Ramos (cell line): ENCODE results near the gene SND1.

Experiments
- in situ Hi-C: fragments of 300-500 bp; cut with MboI; formaldehyde crosslinking; loops from one replicate; pipeline ENCODE4 v1.14.3; 2022; ENCODE audit warnings: low sequenced_read_pairs; ENCODE audit not compliant: unreplicated experiment

SND1 gene

DNA sequence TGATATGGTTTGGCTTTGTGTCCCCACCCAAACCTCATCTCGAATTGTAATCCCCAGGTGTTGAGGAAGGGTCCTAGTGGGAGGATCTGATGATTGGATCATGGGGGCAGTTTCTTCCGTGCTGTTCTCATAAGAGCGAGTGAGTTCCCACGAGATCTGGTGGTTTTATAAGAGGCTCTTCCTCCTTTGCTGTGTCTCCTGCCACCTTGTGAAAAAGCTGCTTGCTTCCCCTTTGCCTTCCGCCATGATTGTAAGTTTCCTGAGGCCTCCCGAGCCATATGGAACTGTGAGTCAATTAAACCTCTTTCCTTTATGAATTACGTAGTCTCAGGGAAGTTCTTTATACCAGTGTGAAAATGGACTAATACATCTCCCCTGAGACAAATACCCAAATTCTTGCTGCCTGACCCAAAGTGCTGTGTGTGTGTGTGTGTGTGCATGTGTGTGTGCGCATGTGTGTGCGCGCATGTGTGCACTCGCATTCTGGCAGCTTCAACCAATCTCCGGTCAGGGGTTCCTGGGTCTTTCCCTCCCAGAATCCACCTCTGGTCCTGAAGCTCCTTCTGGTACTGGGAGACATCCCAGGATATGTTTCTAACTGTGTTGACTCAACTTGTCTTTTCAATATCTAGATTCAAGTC is 477.4 kb downstream of the SND1 start:
- in situ Hi-C loops, result no loop called here

DNA sequence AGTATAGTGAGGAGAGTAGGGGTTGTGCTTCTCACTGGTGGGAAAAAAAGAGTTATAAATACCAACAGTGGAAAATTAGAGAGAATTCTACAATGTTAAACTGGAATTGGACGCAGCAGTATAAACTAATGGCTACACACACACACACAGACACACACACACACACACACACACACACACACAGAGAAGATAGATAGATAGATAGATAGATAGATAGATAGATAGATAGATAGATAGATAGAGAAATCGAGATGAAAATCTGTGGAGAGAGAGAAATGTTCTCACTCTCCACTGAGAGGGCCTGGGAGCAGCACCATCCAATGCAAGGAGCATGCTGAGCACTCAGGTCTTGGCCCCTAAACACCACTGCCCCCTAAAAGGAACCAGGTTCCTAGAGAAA is 479.1 kb downstream of the SND1 start:
- in situ Hi-C loops, result no loop called here

DNA sequence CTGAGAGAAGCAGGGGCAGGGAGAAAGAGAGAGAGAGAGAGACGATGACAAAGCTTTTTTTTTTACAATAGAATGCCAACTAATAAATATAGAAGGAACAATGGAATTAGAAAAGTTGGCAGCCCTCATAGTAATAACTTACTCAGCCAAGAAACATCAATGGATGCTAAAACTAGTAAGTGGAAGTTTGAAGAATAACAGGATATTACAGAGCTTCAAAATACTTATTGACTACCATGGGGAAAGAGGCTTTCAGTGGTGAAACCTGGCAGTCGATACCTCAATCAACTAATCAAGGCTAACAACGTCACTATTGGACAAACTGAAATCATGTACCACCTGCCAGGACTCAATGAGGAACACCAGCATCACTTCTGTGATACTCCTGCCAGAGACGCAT is 479.7 kb downstream of the SND1 start:
- in situ Hi-C loops, result no loop called here

DNA sequence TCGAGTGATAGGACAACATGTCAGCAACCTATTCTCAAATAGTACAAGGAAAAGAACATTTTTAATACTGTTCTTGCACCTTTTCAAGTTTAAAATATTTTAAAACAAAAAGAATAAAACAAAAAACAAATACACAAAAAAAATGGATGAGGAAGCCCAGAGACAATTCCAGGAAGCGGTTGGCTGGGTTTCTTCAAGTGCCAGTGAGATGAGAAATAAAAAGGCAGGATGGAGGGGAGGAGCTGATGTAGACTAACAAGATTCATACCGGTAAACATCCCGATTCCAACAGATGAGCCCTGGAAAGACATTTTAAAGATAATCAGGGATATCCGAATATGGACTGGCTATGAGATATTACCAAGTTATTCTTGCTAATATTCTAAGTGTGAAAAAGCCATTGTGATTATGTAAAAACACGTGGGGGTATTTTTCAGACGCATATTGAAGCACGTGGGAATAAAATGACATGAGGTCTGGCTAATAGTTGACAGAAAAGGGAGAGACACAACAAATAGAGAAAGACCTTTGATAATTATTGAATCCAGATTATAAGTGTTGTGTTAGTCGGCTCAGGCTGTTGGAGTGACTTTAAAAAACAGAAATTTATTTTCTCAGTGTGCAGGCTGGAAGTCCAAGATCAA is 480.6 kb downstream of the SND1 start:
- in situ Hi-C loops, result no loop called here

DNA sequence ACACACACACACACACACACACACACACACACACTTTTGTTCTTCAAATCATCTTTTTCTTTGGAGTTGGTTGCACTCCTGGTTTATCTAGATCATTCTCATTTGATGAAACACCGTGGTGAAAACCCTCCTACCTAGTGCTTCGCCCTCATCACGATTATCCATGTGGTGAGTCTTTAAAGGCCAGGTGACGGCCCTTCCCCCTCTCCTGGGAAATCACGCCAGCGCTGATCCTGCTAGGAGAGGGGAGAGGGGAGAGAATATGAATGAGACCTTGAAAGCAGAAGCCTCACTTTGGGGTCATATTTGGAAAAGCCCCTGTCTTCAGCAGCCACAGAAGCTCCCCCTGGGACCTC is 483.1 kb downstream of the SND1 start:
- in situ Hi-C loops, result no loop called here

DNA sequence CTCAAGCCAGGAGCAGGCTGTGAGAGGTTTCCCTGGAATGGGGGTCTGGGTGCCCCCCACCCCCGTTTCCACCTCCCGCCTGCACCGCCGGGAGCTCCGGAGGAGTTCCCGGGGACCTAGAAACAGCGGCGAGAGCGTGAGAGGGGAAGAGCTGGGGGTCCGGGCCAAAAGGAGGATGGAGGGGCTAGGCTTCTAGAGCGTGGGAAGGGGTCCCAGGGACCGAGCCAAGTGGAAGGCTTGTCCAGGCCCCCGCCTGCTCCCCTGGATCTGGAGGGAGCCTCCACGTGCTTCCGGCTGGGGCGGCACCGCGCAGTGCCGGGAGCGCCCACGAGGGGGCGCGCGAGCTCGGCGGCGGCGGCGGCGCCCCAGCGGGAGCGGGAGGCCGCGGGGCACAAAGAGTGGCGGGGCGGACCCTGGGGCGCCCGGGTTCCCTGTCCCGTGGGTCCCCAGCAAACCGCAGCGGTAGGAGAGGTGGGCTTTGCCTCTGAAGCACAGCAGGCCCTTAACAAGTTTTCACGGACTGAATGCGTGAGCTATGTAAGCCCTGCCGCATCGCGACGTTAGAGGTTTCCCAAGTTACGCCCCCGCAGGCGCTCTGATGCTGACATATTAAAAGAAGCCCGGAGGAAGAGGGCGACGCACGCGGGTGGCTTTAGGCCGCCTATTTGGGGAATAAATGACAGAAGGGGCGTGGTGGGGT is 483.7 kb downstream of the SND1 start:
- in situ Hi-C loops, result no loop called here

DNA sequence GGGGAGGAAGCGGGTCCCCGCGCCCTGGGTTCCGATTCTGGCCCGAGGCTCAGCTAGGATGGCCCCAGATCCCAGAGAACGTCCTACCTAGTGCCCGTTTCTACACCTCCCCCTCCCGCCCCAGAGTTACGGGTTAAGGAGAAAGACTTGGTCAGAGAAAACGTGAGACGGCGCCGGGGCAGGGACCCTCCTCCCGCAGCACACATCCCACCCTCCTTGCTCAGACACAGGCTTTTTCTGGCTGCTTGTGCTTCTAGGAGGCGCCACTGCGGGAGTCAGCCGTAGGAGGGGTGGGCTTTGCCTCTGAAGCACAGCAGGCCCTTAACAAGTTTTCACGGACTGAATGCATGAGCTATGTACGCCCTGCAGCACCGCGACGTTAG is 484.2 kb downstream of the SND1 start:
- in situ Hi-C loops, result no loop called here

DNA sequence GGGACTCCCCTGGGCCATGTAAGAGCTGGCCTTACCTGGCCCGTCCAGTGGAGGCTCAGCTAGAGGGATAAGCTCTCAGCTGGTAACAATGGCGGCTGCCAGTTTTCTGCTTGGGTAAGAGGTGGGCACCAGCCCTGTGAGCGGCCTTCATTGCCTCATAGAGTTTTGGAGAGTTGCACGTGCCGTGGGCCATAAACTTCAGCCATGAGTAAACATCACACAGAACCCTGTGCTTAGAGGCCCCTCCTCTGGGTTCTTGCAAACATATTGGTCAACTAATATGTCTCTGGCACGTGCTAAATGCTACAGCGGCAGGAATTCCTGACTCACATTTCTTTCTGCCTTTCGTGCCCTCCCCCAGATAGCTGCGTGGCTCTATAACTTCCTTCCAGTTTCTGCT is 485.2 kb downstream of the SND1 start:
- in situ Hi-C loops, result no loop called here

DNA sequence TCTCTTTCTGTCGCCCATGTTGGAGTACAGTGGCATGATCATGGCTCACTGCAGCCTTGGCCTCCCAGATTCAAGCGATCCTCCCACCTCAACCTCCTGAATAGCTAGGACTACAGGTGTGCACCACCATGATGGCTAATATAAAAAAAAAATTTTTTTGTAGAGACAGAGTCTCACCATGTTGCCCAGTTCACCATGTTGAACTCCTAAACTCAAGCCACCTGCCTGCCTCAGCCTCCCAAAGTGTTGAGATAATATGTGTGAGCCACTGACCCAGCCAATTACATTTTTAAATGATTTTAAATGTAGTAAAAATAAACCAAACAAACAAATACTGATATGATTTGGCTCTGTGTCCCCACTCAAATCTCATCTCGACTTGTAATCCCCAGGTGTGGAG is 487.4 kb downstream of the SND1 start:
- in situ Hi-C loops, result no loop called here

DNA sequence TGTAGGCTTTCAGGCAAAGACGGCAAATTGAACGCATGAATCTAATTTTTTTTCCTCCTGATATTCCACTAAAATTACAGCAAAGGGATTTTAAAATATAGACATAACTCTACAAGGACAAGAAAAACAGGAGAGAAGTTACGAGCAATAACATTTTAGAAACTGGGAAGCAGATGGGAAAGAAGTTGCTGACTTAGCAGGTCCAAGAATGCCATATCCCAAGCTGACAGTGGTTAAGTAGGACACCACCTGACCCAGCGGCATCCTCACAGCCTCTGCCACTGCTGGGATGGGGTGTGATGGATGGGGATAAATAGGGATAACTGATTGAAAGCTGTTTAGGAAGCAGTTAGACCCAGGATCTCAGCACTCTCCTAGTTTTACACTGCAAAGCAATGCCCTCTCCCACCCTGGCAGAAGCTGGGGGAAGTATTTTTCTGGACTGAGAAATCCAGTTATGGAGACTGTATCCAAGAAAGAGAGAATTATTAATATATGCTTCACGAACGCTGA is 489.7 kb downstream of the SND1 start:
- in situ Hi-C loops, result no loop called here
